MM.1S (cell line): ENCODE measurements around the gene MAP3K8.

Experiments
- DNase-seq: peaks from one replicate; pipeline ENCODE4 v3.0.0-alpha.2; 2015
- H2AFZ ChIP-seq: fragments of 300-600 bp; sonication (generic); 2 replicates; pipeline ENCODE4 v1.6.0; 2016; ENCODE audit warnings: antibody characterized with exemption, low read length
- H3F3A ChIP-seq: fragments of 300-600 bp; sonication (generic); 2 replicates; pipeline ENCODE4 v1.6.1; 2016; ENCODE audit warnings: mild to moderate bottlenecking, antibody characterized with exemption, low read length, moderate library complexity, mixed read lengths; ENCODE audit not compliant: insufficient read depth
- H3K27ac ChIP-seq: fragments of 300-600 bp; sonication (generic); 2 replicates; pipeline ENCODE4 v1.5.1; 2016; ENCODE audit warnings: mild to moderate bottlenecking, low read length
- H3K27me3 ChIP-seq: fragments of 300-600 bp; sonication (generic); replicated peaks from 2 replicates; pipeline ENCODE4 v1.6.0; 2016; ENCODE audit warnings: low read length; ENCODE audit not compliant: insufficient read depth
- H3K36me3 ChIP-seq: fragments of 300-600 bp; sonication (generic); replicated peaks from 2 replicates; pipeline ENCODE4 v1.6.1; 2016; ENCODE audit warnings: mild to moderate bottlenecking, low read length, mixed read lengths; ENCODE audit not compliant: insufficient read depth
- H3K4me1 ChIP-seq: fragments of 300-600 bp; sonication (generic); 2 replicates; pipeline ENCODE4 v1.6.1; 2016; ENCODE audit warnings: low read length, mixed read lengths
- H3K4me2 ChIP-seq: fragments of 300-600 bp; sonication (generic); 2 replicates; pipeline ENCODE4 v1.6.0; 2016; ENCODE audit warnings: low read depth, low read length
- H3K4me3 ChIP-seq: fragments of 300-600 bp; sonication (generic); 2 replicates; pipeline ENCODE4 v1.5.1; 2016; ENCODE audit warnings: low read length, mixed read lengths
- H3K79me2 ChIP-seq: fragments of 300-600 bp; sonication (generic); 2 replicates; pipeline ENCODE4 v1.6.1; 2016; ENCODE audit warnings: mixed run types, low read length, mixed read lengths
- H3K9ac ChIP-seq: fragments of 300-600 bp; sonication (generic); 2 replicates; pipeline ENCODE4 v1.6.1; 2016; ENCODE audit warnings: low read length, mixed read lengths
- H3K9me2 ChIP-seq: fragments of 300-600 bp; sonication (generic); replicated peaks from 2 replicates; pipeline ENCODE4 v1.6.1; 2016; ENCODE audit warnings: mild to moderate bottlenecking, low read length, mixed read lengths; ENCODE audit not compliant: insufficient read depth
- H3K9me3 ChIP-seq: fragments of 300-600 bp; sonication (generic); replicated peaks from 2 replicates; pipeline ENCODE4 v1.6.1; 2016; ENCODE audit warnings: mild to moderate bottlenecking, low read length, mixed read lengths; ENCODE audit not compliant: insufficient read depth
- H4K20me1 ChIP-seq: fragments of 300-600 bp; sonication (generic); 2 replicates; pipeline ENCODE4 v1.6.1; 2016; ENCODE audit warnings: mild to moderate bottlenecking, low read length, moderate library complexity, mixed read lengths; ENCODE audit not compliant: insufficient read depth
- CTCF ChIP-seq: fragments of 300-600 bp; sonication (generic); IDR thresholded peaks from 2 replicates; pipeline ENCODE4 v1.5.1; 2016; ENCODE audit warnings: antibody characterized with exemption, low read length, mixed read lengths
- EZH2 ChIP-seq: fragments of 300-600 bp; sonication (generic); optimal IDR thresholded peaks from 2 replicates; pipeline ENCODE3; 2017; ENCODE audit warnings: low read depth, mild to moderate bottlenecking, antibody characterized with exemption, low read length, mixed read lengths
- EZH2phosphoT487 ChIP-seq: fragments of 300-600 bp; sonication (generic); IDR thresholded peaks from 2 replicates; pipeline ENCODE4 v1.6.1; 2018; ENCODE audit warnings: antibody characterized with exemption, low read length

The MAP3K8 gene

GRCh38 chr10:30491204-30491915 is 57.4 kb downstream of the MAP3K8 start:
- Histone ChIP-seq H3K9me3 (no peaks in the 10 kb centered on the region), H3K9ac (no peak overlapping the region), H3K9me2 (no peaks in the 10 kb centered on the region), H3K4me3 (no peak overlapping the region), H3K79me2 (no peaks in the 10 kb centered on the region), H3K27me3 (no peaks in the 10 kb centered on the region), H2AFZ (no peak overlapping the region), H3K27ac (no peak overlapping the region), H3K4me1 (peaks cover 26% of the 10 kb centered on the region), H4K20me1 (no peaks in the 10 kb centered on the region), H3F3A (no peaks in the 10 kb centered on the region), H3K4me2 (no peak overlapping the region), H3K36me3 (no peaks in the 10 kb centered on the region)
- no peak for DNase-seq
- TF ChIP-seq EZH2 (no peak), EZH2phosphoT487 (no peak), CTCF (no peak)

GRCh38 chr10:30491916-30492515 is 58.0 kb downstream of the MAP3K8 start:
- Histone ChIP-seq H3K27ac (no peak overlapping the region), H3K4me1 (peaks cover 26% of the 10 kb centered on the region), H2AFZ (no peak overlapping the region), H3K9me2 (no peaks in the 10 kb centered on the region), H3K79me2 (no peaks in the 10 kb centered on the region), H3K9me3 (no peaks in the 10 kb centered on the region), H3K9ac (no peak overlapping the region), H3F3A (no peaks in the 10 kb centered on the region), H3K36me3 (no peaks in the 10 kb centered on the region), H4K20me1 (no peaks in the 10 kb centered on the region), H3K27me3 (no peaks in the 10 kb centered on the region), H3K4me2 (no peak overlapping the region), H3K4me3 (no peak overlapping the region)
- DNase-seq = no peak
- no peak for TF ChIP-seq CTCF
- no peak for TF ChIP-seq EZH2phosphoT487
- TF ChIP-seq EZH2 = no peak

GRCh38 chr10:30493609-30494530 is 59.9 kb downstream of the MAP3K8 start:
- no peaks in the 10 kb centered on the region for H3K9me3 ChIP-seq
- no peaks in the 10 kb centered on the region for H3K27me3 ChIP-seq
- H3K36me3 ChIP-seq = no peaks in the 10 kb centered on the region
- H3K27ac ChIP-seq = no peak overlapping the region
- TF ChIP-seq CTCF (peak; percentile 12; the same call in 1 of the 2 replicates), EZH2phosphoT487 (no peak)
- no peaks in the 10 kb centered on the region for H4K20me1 ChIP-seq
- no peak overlapping the region for H3K4me3 ChIP-seq
- no peaks in the 10 kb centered on the region for H3K9me2 ChIP-seq
- H3K4me2 ChIP-seq = no peak overlapping the region
- H3K9ac ChIP-seq = no peak overlapping the region
- H2AFZ ChIP-seq = no peak overlapping the region
- peaks cover 15% of the 10 kb centered on the region for H3K4me1 ChIP-seq
- no peak for DNase-seq
- H3K79me2 ChIP-seq = no peaks in the 10 kb centered on the region
- no peaks in the 10 kb centered on the region for H3F3A ChIP-seq
